GM21381 (cell line): ENCODE data around the gene U2AF1L4.

Experiments
- ATAC-seq: cut with Tn5 transposase; IDR thresholded peaks from one replicate; pipeline ENCODE4 v1.9.1; 2021; ENCODE audit warnings: mild to moderate bottlenecking, moderate library complexity; ENCODE audit not compliant: unreplicated experiment

The U2AF1L4 gene

DNA sequence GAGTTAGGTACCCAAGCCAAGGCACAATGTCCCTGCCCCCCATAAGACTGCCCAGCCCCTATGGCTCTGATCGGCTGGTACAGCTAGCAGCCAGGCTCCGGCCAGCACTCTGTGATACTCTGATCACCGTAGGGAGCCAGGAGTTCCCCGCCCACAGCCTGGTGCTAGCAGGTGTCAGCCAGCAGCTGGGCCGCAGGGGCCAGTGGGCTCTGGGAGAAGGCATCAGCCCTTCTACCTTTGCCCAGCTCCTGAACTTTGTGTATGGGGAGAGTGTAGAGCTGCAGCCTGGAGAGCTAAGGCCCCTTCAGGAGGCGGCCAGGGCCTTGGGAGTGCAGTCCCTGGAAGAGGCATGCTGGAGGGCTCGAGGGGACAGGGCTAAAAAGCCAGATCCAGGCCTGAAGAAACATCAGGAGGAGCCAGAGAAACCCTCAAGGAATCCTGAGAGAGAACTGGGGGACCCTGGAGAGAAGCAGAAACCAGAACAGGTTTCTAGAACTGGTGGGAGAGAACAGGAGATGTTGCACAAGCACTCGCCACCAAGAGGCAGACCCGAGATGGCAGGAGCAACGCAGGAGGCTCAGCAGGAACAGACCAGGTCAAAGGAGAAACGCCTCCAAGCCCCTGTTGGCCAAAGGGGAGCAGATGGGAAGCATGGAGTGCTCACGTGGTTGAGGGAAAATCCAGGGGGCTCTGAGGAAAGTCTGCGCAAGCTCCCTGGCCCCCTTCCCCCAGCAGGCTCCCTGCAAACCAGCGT is 30.4 kb downstream of the U2AF1L4 start:
- no peak for ATAC-seq

DNA sequence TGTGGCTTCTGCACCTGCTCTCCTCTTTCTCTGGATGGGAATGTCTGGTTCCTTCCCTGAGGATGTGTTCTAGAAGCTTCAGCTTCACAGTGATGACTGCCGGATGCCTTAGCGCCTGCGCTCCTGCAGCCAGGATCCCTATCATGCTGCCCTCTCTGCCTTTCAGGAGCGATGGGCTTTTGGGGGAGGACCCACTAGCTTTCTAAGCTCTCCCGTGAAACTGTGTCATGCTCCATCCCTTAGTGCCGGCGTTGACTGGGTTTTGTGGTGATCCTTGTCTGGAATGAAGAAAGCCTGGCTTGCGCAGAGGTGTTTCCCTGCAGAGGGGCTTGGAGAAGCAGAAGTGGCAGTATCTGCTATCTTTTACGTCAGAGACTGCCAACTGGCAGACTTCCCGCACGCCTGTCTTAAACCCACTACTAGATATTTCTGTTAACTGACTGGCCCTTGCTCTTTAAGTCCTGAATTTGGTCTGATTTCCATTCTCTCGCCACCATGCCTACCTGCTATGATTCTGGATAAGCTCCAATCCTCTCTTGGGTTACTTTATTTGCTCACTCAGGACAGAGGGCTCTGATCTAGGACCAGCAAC is 31.2 kb downstream of the U2AF1L4 start:
- ATAC-seq = no peak

- no peak for ATAC-seq
These were observed 31.7 kb downstream of the U2AF1L4 start for GRCh38 chr19:35713506-35713850.

DNA sequence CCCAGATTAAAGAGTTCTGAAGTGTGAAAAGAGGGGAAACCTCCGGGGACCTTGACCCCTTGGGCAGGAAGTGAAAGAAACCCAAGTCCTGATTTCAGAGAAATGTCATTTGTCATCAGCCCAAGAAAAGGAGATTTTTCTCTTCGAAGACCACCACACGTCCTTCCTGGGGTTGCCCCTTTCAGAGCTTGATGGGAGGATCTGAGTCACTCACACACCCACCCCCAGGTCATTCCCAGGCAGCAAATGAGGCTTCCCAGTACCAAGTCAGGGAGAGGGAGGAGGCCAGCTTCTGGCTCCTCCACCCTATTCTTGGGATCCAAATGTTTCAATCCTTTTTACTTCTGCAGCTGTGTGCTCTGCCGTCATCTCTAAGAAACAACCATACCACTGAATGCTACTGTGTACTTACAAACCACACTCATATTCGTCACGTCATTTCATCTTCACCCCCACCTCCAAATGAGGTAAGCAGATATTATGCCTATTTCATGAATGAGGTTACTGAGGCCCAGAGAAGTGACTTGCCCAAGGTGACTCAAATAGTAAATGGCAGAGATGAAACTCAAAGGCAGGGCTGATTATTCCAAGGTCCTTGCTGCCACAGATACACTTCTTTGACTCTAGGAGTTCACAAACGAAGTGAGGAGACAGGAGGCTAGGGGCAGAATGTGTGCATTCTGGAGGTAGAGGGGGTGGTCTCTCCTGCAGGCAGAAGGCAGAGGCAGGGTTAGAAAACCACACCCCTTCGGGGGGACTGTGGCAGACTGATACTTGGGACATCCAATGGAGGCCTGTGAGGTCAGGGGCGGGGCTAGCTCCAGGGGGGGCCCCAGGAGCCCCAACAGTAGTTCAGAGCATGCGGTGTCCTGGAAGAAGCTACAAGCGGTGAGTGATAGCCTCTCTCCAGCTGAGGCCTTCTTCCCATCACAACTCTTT is 32.4 kb downstream of the U2AF1L4 start:
- ATAC-seq = no peak

- ATAC-seq = peak; percentile 23
These were observed 34.2 kb downstream of the U2AF1L4 start for GRCh38 chr19:35710784-35711723.

DNA sequence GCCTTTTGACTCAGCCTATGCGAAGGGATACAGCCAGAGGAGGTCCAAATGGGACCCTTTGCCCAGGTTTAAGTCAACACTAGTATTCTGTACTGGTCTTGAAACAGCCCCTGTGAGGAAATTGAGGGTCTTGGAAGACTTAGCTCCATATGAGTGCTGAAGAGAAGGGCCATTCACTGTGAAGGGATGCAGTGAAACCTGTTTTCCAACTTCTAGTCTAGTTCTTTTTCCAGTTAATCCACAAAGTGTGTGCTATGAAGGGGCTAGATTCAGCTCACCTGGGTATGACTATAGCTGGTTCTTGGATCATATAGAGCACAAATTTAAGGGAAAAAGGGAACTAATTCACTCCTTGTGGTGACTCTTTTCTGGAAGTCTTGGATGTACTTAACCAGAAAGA is 36.8 kb downstream of the U2AF1L4 start:
- ATAC-seq = no peak

DNA sequence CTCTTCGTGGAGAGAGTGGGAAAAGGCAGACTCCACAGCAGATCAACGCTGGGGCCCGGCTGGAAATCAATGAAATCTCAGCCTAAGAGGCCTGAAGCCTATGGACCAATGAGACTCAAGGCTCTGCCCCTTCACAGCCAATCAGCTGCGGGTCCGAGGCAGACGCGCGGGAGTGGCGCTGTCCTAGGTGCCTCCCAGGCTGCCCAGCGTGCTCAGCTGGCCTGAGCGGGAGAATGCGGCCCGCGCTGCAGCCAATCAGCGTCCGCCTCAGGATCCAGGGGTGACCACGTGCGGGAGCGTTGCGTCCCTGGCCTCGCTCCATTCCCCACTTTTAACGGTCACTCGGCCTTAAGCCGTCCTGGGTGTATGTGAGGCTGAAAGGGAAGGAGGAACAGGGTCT is 41.0 kb downstream of the U2AF1L4 start, which contains the start of gene ZBTB32:
TSS of gene ZBTB32 (plus strand) at position 341 of the 400 bp plus-strand sequence. CDS start 10,069 bp downstream, outside the sequence.
- no peak for ATAC-seq

- no peak for ATAC-seq
These were observed 41.9 kb downstream of the U2AF1L4 start for GRCh38 chr19:35703343-35703742.

- peak; percentile 96 for ATAC-seq
These were observed 42.8 kb downstream of the U2AF1L4 start for GRCh38 chr19:35702223-35703012.

- no peak for ATAC-seq
These were observed 48.4 kb downstream of the U2AF1L4 start for GRCh38 chr19:35696835-35697234.

DNA sequence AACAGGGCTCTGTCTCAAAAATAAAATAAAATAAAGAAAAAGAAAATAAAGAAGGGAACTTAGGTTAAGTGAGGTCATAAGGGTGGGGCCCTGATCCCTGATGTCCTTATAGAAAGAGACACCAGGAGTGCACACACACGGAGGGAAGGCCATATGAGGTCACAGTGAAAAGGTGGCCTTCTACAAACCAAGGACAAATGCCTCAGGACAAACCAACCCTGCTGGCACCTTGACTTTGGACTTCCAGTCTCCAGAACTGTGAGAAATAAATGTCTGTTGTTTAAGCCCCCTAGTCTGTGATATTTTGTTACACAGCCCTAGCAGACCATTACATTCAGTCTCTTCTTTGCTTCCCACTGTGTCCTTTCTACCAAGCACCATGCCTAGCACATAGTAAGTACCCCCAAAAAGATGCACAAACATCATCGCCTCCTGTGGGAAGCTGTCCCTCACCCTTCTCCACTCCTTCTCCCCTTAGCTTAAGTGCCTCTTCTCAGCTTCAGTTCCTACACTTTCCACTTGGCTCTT is 49.3 kb downstream of the U2AF1L4 start:
- ATAC-seq = no peak

- peak; percentile 71 for ATAC-seq
These were observed 51.2 kb downstream of the U2AF1L4 start for GRCh38 chr19:35693835-35694599.

DNA sequence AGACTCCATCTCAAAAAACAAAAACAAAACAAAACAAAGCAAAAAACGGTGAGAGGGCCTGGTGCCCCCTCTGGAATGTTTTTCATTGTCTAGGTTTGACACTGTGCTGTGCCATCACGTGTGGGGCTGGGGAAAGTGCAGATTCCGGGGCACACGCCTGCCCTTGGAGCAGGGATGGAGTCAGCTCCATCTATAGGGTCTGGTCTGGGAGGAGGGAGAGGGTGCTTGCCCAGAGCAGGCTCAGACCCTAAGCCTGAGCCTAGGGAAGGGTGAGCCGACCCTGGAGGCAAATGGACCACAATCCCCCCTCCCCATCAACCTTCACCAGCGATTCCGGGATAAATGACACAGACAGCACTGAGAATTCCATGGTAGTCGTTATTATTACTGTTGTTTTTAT is 51.8 kb downstream of the U2AF1L4 start:
- ATAC-seq = peak; percentile 11
